NOMO-1 treated with DMSO at 0.1 percent for 48 hours (cell line): ENCODE results near the gene NUDT3.
"Not testable (repeated sequence)": the region's sequence is repeated elsewhere in the genome, so short reads cannot be mapped to it uniquely, and the experiment has no call there.

Experiments used
- DNase-seq: peaks from one replicate; lab custom pipeline; 2025; ENCODE audit not compliant: unreplicated experiment; lab: John Stamatoyannopoulos, UW

NUDT3 gene

GRCh38 chr6:34324221-34324620 lies 68.2 kb downstream of the NUDT3 start:
- DNase-seq: not testable (repeated sequence)

GRCh38 chr6:34323300-34323699 lies 69.2 kb downstream of the NUDT3 start:
- no peak for DNase-seq

GRCh38 chr6:34322732-34323131 lies 69.7 kb downstream of the NUDT3 start:
- DNase-seq: no peak

- no peak for DNase-seq
Observed at GRCh38 chr6:34321821-34322220, 70.6 kb downstream of the NUDT3 start.

- DNase-seq: no peak
Observed at GRCh38 chr6:34319471-34319885, 73.0 kb downstream of the NUDT3 start.

- no peak for DNase-seq
Observed at GRCh38 chr6:34318499-34319470, 73.7 kb downstream of the NUDT3 start.

GRCh38 chr6:34317882-34318498 lies 74.5 kb downstream of the NUDT3 start:
- no peak for DNase-seq

GRCh38 chr6:34317172-34317477 lies 75.3 kb downstream of the NUDT3 start:
- DNase-seq: no peak

GRCh38 chr6:34316431-34317171 lies 75.9 kb downstream of the NUDT3 start:
- no peak for DNase-seq

GRCh38 chr6:34315780-34316179 lies 76.7 kb downstream of the NUDT3 start:
- peak; percentile 98 for DNase-seq

GRCh38 chr6:34315256-34315655 lies 77.2 kb downstream of the NUDT3 start:
- DNase-seq: no peak

GRCh38 chr6:34312259-34312658 lies 80.2 kb downstream of the NUDT3 start:
- DNase-seq: no peak

GRCh38 chr6:34310817-34311216 lies 81.7 kb downstream of the NUDT3 start:
- no peak for DNase-seq

- no peak for DNase-seq
Observed at GRCh38 chr6:34308483-34308882, 84.0 kb downstream of the NUDT3 start.

GRCh38 chr6:34305982-34306708 lies 86.3 kb downstream of the NUDT3 start:
- no peak for DNase-seq

GRCh38 chr6:34305497-34305896 lies 87.0 kb downstream of the NUDT3 start:
- no peak for DNase-seq

GRCh38 chr6:34304164-34304563 lies 88.3 kb downstream of the NUDT3 start:
- no peak for DNase-seq

- DNase-seq: no peak
Observed at GRCh38 chr6:34302929-34303328, 89.5 kb downstream of the NUDT3 start.

GRCh38 chr6:34301408-34301807 lies 91.1 kb downstream of the NUDT3 start:
- DNase-seq: no peak

GRCh38 chr6:34300332-34300751 lies 92.1 kb downstream of the NUDT3 start:
- peak; percentile 44 for DNase-seq

- no peak for DNase-seq
Observed at GRCh38 chr6:34298941-34299340, 93.5 kb downstream of the NUDT3 start.
